GM11168 (cell line): Measurements from ENCODE around the gene ORMDL1.
"Not testable (repeated sequence)": the region's sequence is repeated elsewhere in the genome, so short reads cannot be mapped to it uniquely, and the experiment has no call there.

Experiments
- in situ Hi-C: fragments of 300-500 bp; cut with MboI; formaldehyde crosslinking; loops from one replicate; pipeline ENCODE4 v1.12.0; 2022; ENCODE audit warnings: low sequenced_read_pairs; ENCODE audit not compliant: unreplicated experiment

ORMDL1 gene

GRCh38 chr2:189782221-189782671 lies 1.9 kb downstream of the ORMDL1 start:
- in situ Hi-C loops: no loop called here

GRCh38 chr2:189772212-189772611 lies 11.9 kb downstream of the ORMDL1 start:
- in situ Hi-C loops: no loop called here

DNA sequence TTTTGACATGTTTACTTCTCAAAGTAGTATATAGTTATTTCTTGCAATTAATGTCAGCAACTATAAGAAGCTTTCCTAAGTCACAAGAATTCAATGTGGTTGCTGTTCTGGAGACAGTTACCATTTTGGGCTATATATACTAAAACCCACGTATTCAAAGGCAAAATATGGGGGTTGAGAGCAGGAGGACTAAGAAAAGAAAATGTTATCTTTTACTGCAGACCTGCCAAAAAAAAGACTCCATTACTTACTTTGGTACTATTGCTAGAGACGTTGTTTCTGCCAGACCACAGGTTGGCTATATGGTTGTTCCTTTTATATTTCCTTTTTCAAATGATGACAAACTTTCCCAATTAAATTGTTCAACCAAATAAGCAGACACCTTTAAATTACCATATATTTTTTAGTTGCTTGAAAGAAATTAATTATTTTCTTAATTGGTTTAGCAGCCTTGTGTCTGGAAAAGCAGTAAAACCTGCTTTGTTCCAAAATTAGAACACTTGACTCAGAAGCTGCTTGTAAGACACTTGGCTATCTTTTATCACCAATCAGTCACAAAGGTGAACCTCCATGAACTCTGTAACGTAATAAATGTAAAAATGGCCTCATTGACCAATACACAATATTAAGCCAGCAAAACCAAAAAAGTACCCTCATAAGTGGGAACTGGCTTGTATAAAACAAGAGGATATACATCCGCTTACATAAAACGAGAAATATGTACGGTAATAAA lies 13.4 kb downstream of the ORMDL1 start:
- in situ Hi-C loops: no loop called here

GRCh38 chr2:189763908-189764661 lies 20.1 kb downstream of the ORMDL1 start:
- in situ Hi-C loops: no loop called here

- in situ Hi-C loops: no loop called here
Measured at GRCh38 chr2:189762551-189763298, 21.4 kb downstream of the ORMDL1 start, which contains the start of gene OSGEPL1. Gene OSGEPL1, minus strand, starts transcription at chr2:189762792. Its CDS starts 1,152 bp downstream, at chr2:189761640.

DNA sequence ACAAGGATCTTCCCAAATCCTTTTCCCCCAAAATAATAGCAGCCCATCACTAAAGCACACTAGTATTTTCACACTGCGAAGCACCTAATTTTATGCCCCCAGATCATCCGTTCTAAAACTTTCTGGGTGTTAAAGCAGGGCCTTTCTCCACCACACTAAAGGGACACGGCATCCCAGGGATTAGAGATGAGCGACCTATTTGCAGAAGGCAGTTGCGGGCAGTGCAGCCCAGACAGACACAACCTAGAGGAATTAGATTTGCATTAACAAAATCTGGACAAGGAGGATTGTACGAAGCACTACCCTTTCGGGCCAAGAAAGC lies 21.9 kb downstream of the ORMDL1 start:
- in situ Hi-C loops: no loop called here

DNA sequence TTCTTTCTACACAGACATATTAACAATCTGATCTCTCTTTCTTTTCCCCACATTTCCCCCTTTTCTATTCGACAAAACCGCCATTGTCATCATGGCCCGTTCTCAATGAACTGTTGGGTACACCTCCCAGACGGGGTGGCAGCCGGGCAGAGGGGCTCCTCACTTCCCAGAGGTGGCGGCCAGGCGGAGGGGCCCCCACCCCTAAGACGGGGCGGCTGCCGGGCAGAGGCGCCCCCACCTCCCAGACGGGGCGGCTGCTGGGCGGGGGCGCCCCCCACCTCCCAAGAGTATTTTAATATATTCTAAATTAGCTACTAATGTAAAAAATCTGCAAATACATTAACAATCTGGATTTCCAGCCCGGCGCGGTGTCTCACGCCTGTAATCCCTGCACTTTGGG lies 24.0 kb downstream of the ORMDL1 start:
- in situ Hi-C loops: not testable (repeated sequence)

GRCh38 chr2:189756311-189756952 lies 27.7 kb downstream of the ORMDL1 start:
- in situ Hi-C loops: no loop called here

GRCh38 chr2:189751080-189751658 lies 33.0 kb downstream of the ORMDL1 start:
- in situ Hi-C loops: no loop called here

GRCh38 chr2:189729430-189729829 lies 54.7 kb downstream of the ORMDL1 start:
- in situ Hi-C loops: no loop called here

- in situ Hi-C loops: no loop called here
Measured at GRCh38 chr2:189726849-189727248, 57.3 kb downstream of the ORMDL1 start.

GRCh38 chr2:189726271-189726670 lies 57.9 kb downstream of the ORMDL1 start:
- in situ Hi-C loops: no loop called here

DNA sequence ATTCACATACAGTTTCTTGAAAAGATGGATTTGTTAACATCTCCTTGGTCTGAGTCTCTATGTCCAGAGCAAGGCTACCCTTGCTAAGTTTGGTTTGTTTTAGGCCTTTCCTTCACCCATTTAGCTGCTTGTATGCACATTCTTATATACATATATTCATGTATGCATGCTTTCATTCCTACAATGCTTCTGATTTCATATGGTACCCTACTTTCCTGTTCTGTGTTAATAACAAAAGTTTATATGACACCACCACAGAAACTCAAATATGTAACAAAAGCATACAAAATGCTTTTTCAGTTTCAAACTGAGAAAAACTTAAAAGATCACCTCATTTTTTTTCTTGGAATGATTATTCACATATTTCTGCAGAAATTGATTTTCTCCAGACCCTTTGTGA lies 60.9 kb downstream of the ORMDL1 start:
- in situ Hi-C loops: no loop called here
